Endothelial cell of umbilical vein (primary cell): ENCODE results near the gene TDO2.

ENCODE experiments used
- EZH2 ChIP-seq: IDR thresholded peaks from 2 replicates; pipeline ENCODE4 v1.6.1; 2012; ENCODE audit warnings: borderline replicate concordance, low read depth, mild to moderate bottlenecking, moderate library complexity, low read length, inconsistent platforms; ENCODE audit not compliant: severe bottlenecking
- POLR2A ChIP-seq: IDR thresholded peaks from 2 replicates; pipeline ENCODE4 v1.6.1; 2012; ENCODE audit warnings: low read depth, mild to moderate bottlenecking, control low read depth, low read length
- POLR2AphosphoS5 ChIP-seq: IDR thresholded peaks from 2 replicates; pipeline ENCODE4 v1.6.1; 2012; ENCODE audit warnings: low read depth, mild to moderate bottlenecking, control low read depth, low read length, moderate library complexity; ENCODE audit not compliant: insufficient read depth
- TF ChIP-seq, protein P1 (sequence below), 2 donors: IDR thresholded peaks; 1 replicate in 1 of 2; 2 replicates in 1 of 2; pipeline ENCODE4 v1.5.1; 2011; ENCODE audit warnings: low read length in 2 of 2, mild to moderate bottlenecking in 2 of 2, moderate library complexity in 2 of 2, control low read depth in 1 of 2, inconsistent platforms in 1 of 2, low read depth in 1 of 2; ENCODE audit not compliant: insufficient read depth in 1 of 2; ENCODE audit errors: extremely low read depth in 1 of 2

- TF ChIP-seq, protein P1, sequence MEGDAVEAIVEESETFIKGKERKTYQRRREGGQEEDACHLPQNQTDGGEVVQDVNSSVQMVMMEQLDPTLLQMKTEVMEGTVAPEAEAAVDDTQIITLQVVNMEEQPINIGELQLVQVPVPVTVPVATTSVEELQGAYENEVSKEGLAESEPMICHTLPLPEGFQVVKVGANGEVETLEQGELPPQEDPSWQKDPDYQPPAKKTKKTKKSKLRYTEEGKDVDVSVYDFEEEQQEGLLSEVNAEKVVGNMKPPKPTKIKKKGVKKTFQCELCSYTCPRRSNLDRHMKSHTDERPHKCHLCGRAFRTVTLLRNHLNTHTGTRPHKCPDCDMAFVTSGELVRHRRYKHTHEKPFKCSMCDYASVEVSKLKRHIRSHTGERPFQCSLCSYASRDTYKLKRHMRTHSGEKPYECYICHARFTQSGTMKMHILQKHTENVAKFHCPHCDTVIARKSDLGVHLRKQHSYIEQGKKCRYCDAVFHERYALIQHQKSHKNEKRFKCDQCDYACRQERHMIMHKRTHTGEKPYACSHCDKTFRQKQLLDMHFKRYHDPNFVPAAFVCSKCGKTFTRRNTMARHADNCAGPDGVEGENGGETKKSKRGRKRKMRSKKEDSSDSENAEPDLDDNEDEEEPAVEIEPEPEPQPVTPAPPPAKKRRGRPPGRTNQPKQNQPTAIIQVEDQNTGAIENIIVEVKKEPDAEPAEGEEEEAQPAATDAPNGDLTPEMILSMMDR (IDR thresholded peaks at IDR 0.05; ENCODE audit: extremely low read depth in 1 of 2, insufficient read depth in 1 of 2, low read depth in 1 of 2, low read length in 2 of 2) = no peak
- TF ChIP-seq POLR2AphosphoS5 = no peak
- no peak for TF ChIP-seq POLR2A
- no peak for TF ChIP-seq EZH2
These were observed 25.5 kb upstream of the TDO2 start for GRCh38 chr4:155877971-155878370.
